Liver (tissue), 9 donors: ENCODE data around the gene TMEM218. TPM values are rescaled to one million over a fixed set of nuclear protein-coding genes. Genes with fewer than 3 reads are reported as not detected.

Experiments
- DNase-seq: peaks from one replicate; pipeline ENCODE4 v3.0.0-alpha.2; 2017; ENCODE audit warnings: low spot score
- H3K27ac ChIP-seq, 2 donors: one replicate each; pipeline ENCODE4 v1.7.0; 2013; ENCODE audit warnings: inconsistent platforms in 2 of 2, low read length in 2 of 2, control low read depth in 1 of 2, low read depth in 1 of 2, mild to moderate bottlenecking in 1 of 2
- H3K27me3 ChIP-seq, 4 donors: one replicate each; pipeline versions ENCODE4 v1.6.1 to v1.7.0; 2013; ENCODE audit warnings: low read length in 3 of 4, inconsistent platforms in 1 of 4, mild to moderate bottlenecking in 1 of 4, moderate library complexity in 1 of 4; ENCODE audit not compliant: control insufficient read depth in 4 of 4, insufficient read depth in 4 of 4
- H3K36me3 ChIP-seq, 4 donors: one replicate each; pipeline versions ENCODE4 v1.6.1 to v1.7.0; 2013; ENCODE audit warnings: low read length in 3 of 4, mild to moderate bottlenecking in 3 of 4, low read depth in 1 of 4, moderate library complexity in 1 of 4; ENCODE audit not compliant: control insufficient read depth in 4 of 4, insufficient read depth in 3 of 4
- H3K4me1 ChIP-seq, 4 donors: one replicate each; pipeline versions ENCODE4 v1.6.1 to v1.7.0; 2013; ENCODE audit warnings: low read length in 3 of 4, mild to moderate bottlenecking in 3 of 4, moderate library complexity in 1 of 4; ENCODE audit not compliant: control insufficient read depth in 4 of 4, insufficient read depth in 4 of 4
- H3K4me3 ChIP-seq, 3 donors: one replicate each; pipeline versions ENCODE4 v1.6.1 to v1.7.0; 2013; ENCODE audit warnings: low read length in 3 of 3, control low read depth in 1 of 3, low read depth in 1 of 3, mild to moderate bottlenecking in 1 of 3
- H3K9ac ChIP-seq, 2 donors: one replicate each; pipeline ENCODE4 v1.7.0; 2013; ENCODE audit warnings: low read length in 2 of 2, mild to moderate bottlenecking in 2 of 2, moderate library complexity in 2 of 2, control low read depth in 1 of 2, low read depth in 1 of 2
- H3K9me3 ChIP-seq, 4 donors: one replicate each; pipeline versions ENCODE4 v1.6.1 to v1.7.0; 2013; ENCODE audit warnings: low read length in 3 of 4; ENCODE audit not compliant: control insufficient read depth in 4 of 4
- ATF3 ChIP-seq: IDR thresholded peaks from 2 replicates; pipeline ENCODE4 v1.6.1; 2016; ENCODE audit warnings: antibody characterized with exemption
- CTCF ChIP-seq: fragments of 150-350 bp; IDR thresholded peaks from 2 replicates; pipeline ENCODE4 v1.5.1; 2017; ENCODE audit warnings: improper control_type of control experiment, low read depth, low read length; ENCODE audit not compliant: missing input control
- FOXA2 ChIP-seq: IDR thresholded peaks from 2 replicates; pipeline ENCODE4 v1.6.1; 2016; ENCODE audit warnings: antibody characterized with exemption
- HNF4A ChIP-seq, 2 donors: conservative IDR thresholded peaks; 2 replicates each; pipeline ENCODE4 v1.6.1; 2016; ENCODE audit warnings: antibody characterized with exemption in 2 of 2, mild to moderate bottlenecking in 2 of 2
- HNF4G ChIP-seq: IDR thresholded peaks from 2 replicates; pipeline ENCODE4 v1.6.1; 2016; ENCODE audit warnings: antibody characterized with exemption
- JUND ChIP-seq, 2 donors: IDR thresholded peaks; 2 replicates each; pipeline ENCODE4 v1.6.1; 2016; ENCODE audit warnings: antibody characterized with exemption in 2 of 2
- MAX ChIP-seq: IDR thresholded peaks from 2 replicates; pipeline ENCODE4 v1.6.1; 2016; ENCODE audit warnings: antibody characterized with exemption
- NR2F2 ChIP-seq: IDR thresholded peaks from 2 replicates; pipeline ENCODE4 v1.6.1; 2016; ENCODE audit warnings: antibody characterized with exemption
- RAD21 ChIP-seq, 2 donors: IDR thresholded peaks; 2 replicates each; pipeline ENCODE4 v1.6.1; 2016; ENCODE audit warnings: antibody characterized with exemption in 2 of 2, mild to moderate bottlenecking in 2 of 2
- RXRA ChIP-seq, 2 donors: IDR thresholded peaks; 2 replicates each; pipeline ENCODE4 v1.6.1; 2017 to 2018; ENCODE audit warnings: antibody characterized with exemption in 2 of 2, mild to moderate bottlenecking in 1 of 2
- SP1 ChIP-seq: IDR thresholded peaks from 2 replicates; pipeline ENCODE4 v1.6.1; 2018; ENCODE audit warnings: antibody characterized with exemption, mild to moderate bottlenecking
- WGBS: extraction: QIAGEN DNeasy Blood & Tissue Kit; methylation state at CpG from one replicate; pipeline ENCODE4 v1.1.7; 2013; 5-methylcytosine and 5-hydroxymethylcytosine counted together
- polyA plus RNA-seq, 2 donors: library from polyadenylated mRNA; stranded (reverse) in 1 of 2; unstranded in 1 of 2; fragments of 200-250 nt in 1 of 2; fragments of >200 nt in 1 of 2; fragmentation: Nextera tagmentation in 1 of 2; extraction: Ambion mirVana in 1 of 2; gene quantifications; one replicate each; pipeline versions ENCODE4 v1.2.1 to v1.2.3, GENCODE V29; 2013 to 2015
- total RNA-seq, 2 donors: library from RNA; depleted of rRNA; stranded (reverse); fragments of >200 nt; gene quantifications; one replicate each; pipeline ENCODE4 v1.2.3, GENCODE V29; 2014
- TF ChIP-seq, protein P1 (sequence below): IDR thresholded peaks from 2 replicates; pipeline ENCODE4 v1.6.1; 2016; ENCODE audit warnings: antibody characterized with exemption
- TF ChIP-seq, protein P2 (sequence below): IDR thresholded peaks from 2 replicates; pipeline ENCODE4 v1.6.1; 2016; ENCODE audit warnings: antibody characterized with exemption, mild to moderate bottlenecking
- donor health status: healthy.
- donor health status: healthy.
- donor health status: healthy.
- donor health status: healthy.
- donor health status: healthy.

TMEM218 gene
- total and polyA plus RNA-seq, 4 donors, result 11.1 to 16.4 (median 14.1) TPM

- TF ChIP-seq, protein P1, sequence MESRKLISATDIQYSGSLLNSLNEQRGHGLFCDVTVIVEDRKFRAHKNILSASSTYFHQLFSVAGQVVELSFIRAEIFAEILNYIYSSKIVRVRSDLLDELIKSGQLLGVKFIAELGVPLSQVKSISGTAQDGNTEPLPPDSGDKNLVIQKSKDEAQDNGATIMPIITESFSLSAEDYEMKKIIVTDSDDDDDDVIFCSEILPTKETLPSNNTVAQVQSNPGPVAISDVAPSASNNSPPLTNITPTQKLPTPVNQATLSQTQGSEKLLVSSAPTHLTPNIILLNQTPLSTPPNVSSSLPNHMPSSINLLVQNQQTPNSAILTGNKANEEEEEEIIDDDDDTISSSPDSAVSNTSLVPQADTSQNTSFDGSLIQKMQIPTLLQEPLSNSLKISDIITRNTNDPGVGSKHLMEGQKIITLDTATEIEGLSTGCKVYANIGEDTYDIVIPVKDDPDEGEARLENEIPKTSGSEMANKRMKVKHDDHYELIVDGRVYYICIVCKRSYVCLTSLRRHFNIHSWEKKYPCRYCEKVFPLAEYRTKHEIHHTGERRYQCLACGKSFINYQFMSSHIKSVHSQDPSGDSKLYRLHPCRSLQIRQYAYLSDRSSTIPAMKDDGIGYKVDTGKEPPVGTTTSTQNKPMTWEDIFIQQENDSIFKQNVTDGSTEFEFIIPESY, result no peak
- TF ChIP-seq JUND (IDR thresholded peaks at IDR 0.05), result no peak
- TF ChIP-seq MAX, result no peak
Measured at GRCh38 chr11:125075242-125075625, 36.2 kb downstream of the TMEM218 start (continued).

DNA sequence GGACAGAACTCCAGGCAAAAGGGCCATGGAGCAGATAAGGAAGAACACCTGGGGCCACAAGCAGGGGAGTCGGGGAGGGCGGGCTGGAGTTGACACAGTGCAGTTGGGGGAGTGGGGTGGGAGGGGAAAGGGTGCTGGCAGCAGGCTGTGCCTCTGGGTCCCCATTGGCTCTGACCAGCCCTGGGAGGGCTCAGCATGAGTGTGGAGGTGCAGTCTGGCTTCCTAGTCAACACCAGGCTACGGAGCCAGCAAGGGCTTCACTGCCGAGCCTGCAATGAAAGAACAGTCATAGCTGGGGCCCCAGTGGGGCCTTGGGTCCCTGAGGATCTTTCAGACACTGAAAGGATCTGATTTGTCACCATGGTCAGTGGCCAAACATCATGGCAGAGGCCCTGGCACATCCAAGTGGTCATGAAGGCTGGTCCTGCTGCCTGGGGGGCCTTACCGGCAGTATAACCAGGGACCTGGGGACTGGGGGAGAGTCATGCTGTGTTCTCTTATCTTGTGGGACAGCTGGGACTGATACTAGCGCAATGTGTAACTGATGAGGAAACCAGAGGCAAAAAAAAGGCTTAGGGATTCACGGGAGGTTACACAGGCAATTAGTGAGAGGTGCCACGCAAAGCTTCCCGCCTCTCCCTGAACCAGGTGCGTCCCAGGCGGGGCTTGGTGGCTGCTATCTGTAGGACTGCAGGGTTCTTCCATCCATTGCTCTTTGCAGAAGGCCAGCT lies 36.8 kb downstream of the TMEM218 start:
- no peak overlapping the region for H3K27ac ChIP-seq
- no peaks in the 10 kb centered on the region for H3K4me1 ChIP-seq
- no peak for TF ChIP-seq NR2F2
- TF ChIP-seq HNF4A (conservative IDR thresholded peaks at IDR 0.05), result no peak
- TF ChIP-seq HNF4G, result no peak
- TF ChIP-seq MAX, result no peak
- TF ChIP-seq, protein P2, sequence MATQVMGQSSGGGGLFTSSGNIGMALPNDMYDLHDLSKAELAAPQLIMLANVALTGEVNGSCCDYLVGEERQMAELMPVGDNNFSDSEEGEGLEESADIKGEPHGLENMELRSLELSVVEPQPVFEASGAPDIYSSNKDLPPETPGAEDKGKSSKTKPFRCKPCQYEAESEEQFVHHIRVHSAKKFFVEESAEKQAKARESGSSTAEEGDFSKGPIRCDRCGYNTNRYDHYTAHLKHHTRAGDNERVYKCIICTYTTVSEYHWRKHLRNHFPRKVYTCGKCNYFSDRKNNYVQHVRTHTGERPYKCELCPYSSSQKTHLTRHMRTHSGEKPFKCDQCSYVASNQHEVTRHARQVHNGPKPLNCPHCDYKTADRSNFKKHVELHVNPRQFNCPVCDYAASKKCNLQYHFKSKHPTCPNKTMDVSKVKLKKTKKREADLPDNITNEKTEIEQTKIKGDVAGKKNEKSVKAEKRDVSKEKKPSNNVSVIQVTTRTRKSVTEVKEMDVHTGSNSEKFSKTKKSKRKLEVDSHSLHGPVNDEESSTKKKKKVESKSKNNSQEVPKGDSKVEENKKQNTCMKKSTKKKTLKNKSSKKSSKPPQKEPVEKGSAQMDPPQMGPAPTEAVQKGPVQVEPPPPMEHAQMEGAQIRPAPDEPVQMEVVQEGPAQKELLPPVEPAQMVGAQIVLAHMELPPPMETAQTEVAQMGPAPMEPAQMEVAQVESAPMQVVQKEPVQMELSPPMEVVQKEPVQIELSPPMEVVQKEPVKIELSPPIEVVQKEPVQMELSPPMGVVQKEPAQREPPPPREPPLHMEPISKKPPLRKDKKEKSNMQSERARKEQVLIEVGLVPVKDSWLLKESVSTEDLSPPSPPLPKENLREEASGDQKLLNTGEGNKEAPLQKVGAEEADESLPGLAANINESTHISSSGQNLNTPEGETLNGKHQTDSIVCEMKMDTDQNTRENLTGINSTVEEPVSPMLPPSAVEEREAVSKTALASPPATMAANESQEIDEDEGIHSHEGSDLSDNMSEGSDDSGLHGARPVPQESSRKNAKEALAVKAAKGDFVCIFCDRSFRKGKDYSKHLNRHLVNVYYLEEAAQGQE, result no peak
- no peak for TF ChIP-seq ATF3
- TF ChIP-seq SP1, result no peak
- no peak for TF ChIP-seq CTCF
- no peak for TF ChIP-seq RAD21 (IDR thresholded peaks at IDR 0.05)
- TF ChIP-seq RXRA (IDR thresholded peaks at IDR 0.05), result no peak
- no peak for TF ChIP-seq JUND (IDR thresholded peaks at IDR 0.05)
- no peak for TF ChIP-seq FOXA2

More for the DNA sequence above, 36.8 kb downstream of the TMEM218 start:
- H3K9me3 ChIP-seq, result no peaks in the 10 kb centered on the region
- no peak overlapping the region for H3K4me3 ChIP-seq
- 88% methylated on average over 11 of the region's 11 CpGs for WGBS
- H3K27me3 ChIP-seq, result no peaks in the 10 kb centered on the region
- no peak for DNase-seq
- H3K9ac ChIP-seq, result no peak overlapping the region
- H3K36me3 ChIP-seq, result no peaks in the 10 kb centered on the region
